IMR-90 (cell line): ENCODE results near the gene SIK3. TPM values are rescaled to one million over a fixed set of nuclear protein-coding genes. Genes with fewer than 3 reads are reported as not detected.

ENCODE experiments used
- ATAC-seq: fragments of 200-7000 bp; cut with Tn5 transposase; 2 replicates; pipeline ENCODE4 v1.9.1; 2020; ENCODE audit warnings: low read depth, mild to moderate bottlenecking, moderate library complexity
- BruUV-seq: library from RNA; stranded (reverse); fragments of 400-500 nt; replicated peaks from 2 replicates; lab custom pipeline; 2021; lab: Mats Ljungman, UMichigan
- CTCF ChIA-PET: fragments of 300-600 bp; formaldehyde crosslinking; extraction: SDS; loops from one replicate; lab custom pipeline; 2021; ENCODE audit warnings: antibody characterized with exemption; lab: Yijun Ruan, JAX
- POLR2A ChIA-PET: fragments of 300-600 bp; sonication (Branson Sonifier 250); formaldehyde crosslinking; loops from one replicate; lab custom pipeline; 2022; ENCODE audit warnings: antibody characterized with exemption; ENCODE audit not compliant: unreplicated experiment; lab: Charles Lee
- DNase-seq: peaks from one replicate; pipeline ENCODE4 v3.0.0; 2013
- H2AFZ ChIP-seq: replicated peaks from 2 replicates; pipeline ENCODE3; 2013; ENCODE audit warnings: low read length, mild to moderate bottlenecking; ENCODE audit not compliant: poor library complexity
- H2AK5ac ChIP-seq: 2 replicates; pipeline ENCODE4 v1.6.1; 2013; ENCODE audit warnings: low read depth, low read length, inconsistent platforms
- H2AK9ac ChIP-seq: replicated peaks from 2 replicates; pipeline ENCODE3; 2013; ENCODE audit warnings: mild to moderate bottlenecking, low read depth, low read length, moderate library complexity; ENCODE audit not compliant: poor library complexity
- H2BK120ac ChIP-seq: 2 replicates; pipeline ENCODE4 v1.6.1; 2013; ENCODE audit warnings: low read depth, low read length, inconsistent platforms
- H2BK15ac ChIP-seq: 3 replicates; pipeline ENCODE4 v1.6.1; 2013; ENCODE audit warnings: low read depth, low read length, inconsistent platforms
- H2BK20ac ChIP-seq: 2 replicates; pipeline ENCODE4 v1.6.1; 2013; ENCODE audit warnings: low read depth, mild to moderate bottlenecking, inconsistent platforms, low read length, moderate library complexity
- H2BK5ac ChIP-seq: 2 replicates; pipeline ENCODE4 v1.6.1; 2013; ENCODE audit warnings: mild to moderate bottlenecking, low read depth, low read length, inconsistent platforms; ENCODE audit not compliant: poor library complexity, severe bottlenecking
- H3K14ac ChIP-seq: replicated peaks from 2 replicates; pipeline ENCODE4 v1.6.1; 2013; ENCODE audit warnings: low read depth, low read length, inconsistent platforms
- H3K18ac ChIP-seq: 2 replicates; pipeline ENCODE4 v1.6.1; 2013; ENCODE audit warnings: low read depth, low read length, control low read depth
- H3K23ac ChIP-seq: 2 replicates; pipeline ENCODE4 v1.6.1; 2013; ENCODE audit warnings: low read depth, low read length, inconsistent platforms
- H3K27ac ChIP-seq: 2 replicates; pipeline ENCODE4 v1.5.1; 2013; ENCODE audit warnings: mild to moderate bottlenecking, control low read depth, low read length; ENCODE audit not compliant: insufficient read depth
- H3K27me3 ChIP-seq: 2 replicates; pipeline ENCODE4 v1.6.1; 2013; ENCODE audit warnings: low read length; ENCODE audit not compliant: control insufficient read depth, insufficient read depth
- H3K36me3 ChIP-seq: 2 replicates; pipeline ENCODE4 v1.6.1; 2013; ENCODE audit warnings: low read length, mixed read lengths; ENCODE audit not compliant: control insufficient read depth, insufficient read depth
- H3K4ac ChIP-seq: 2 replicates; pipeline ENCODE4 v1.6.1; 2013; ENCODE audit warnings: low read depth, low read length, inconsistent platforms
- H3K4me1 ChIP-seq: 2 replicates; pipeline ENCODE4 v1.6.1; 2013; ENCODE audit warnings: low read length, mixed read lengths; ENCODE audit not compliant: control insufficient read depth, insufficient read depth
- H3K4me2 ChIP-seq: 2 replicates; pipeline ENCODE4 v1.6.1; 2013; ENCODE audit warnings: low read depth, mild to moderate bottlenecking, control low read depth, low read length, moderate library complexity
- H3K4me3 ChIP-seq: 2 replicates; pipeline ENCODE4 v1.5.1; 2013; ENCODE audit warnings: low read depth, mild to moderate bottlenecking, control low read depth, low read length, moderate library complexity; ENCODE audit not compliant: insufficient read depth
- H3K56ac ChIP-seq: 2 replicates; pipeline ENCODE4 v1.6.1; 2013; ENCODE audit warnings: low read length, inconsistent platforms; ENCODE audit not compliant: insufficient read depth; ENCODE audit errors: extremely low read depth
- H3K79me1 ChIP-seq, 2 experiments: 2 replicates each; pipeline ENCODE4 v1.6.1; 2013; ENCODE audit warnings: low read length in 2 of 2, inconsistent platforms in 1 of 2, low read depth in 1 of 2
- H3K9ac ChIP-seq: 2 replicates; pipeline ENCODE4 v1.6.1; 2013; ENCODE audit warnings: low read depth, low read length, control low read depth
- H3K9me1 ChIP-seq: 2 replicates; pipeline ENCODE4 v1.6.1; 2013; ENCODE audit warnings: low read length, inconsistent platforms; ENCODE audit not compliant: insufficient read depth
- H3K9me3 ChIP-seq: 2 replicates; pipeline ENCODE4 v1.6.1; 2013; ENCODE audit warnings: low read length; ENCODE audit not compliant: control insufficient read depth, insufficient read depth
- H4K20me1 ChIP-seq: 2 replicates; pipeline ENCODE4 v1.6.1; 2013; ENCODE audit warnings: low read length, inconsistent platforms; ENCODE audit not compliant: insufficient read depth
- H4K5ac ChIP-seq: 2 replicates; pipeline ENCODE4 v1.6.1; 2013; ENCODE audit warnings: mild to moderate bottlenecking, low read depth, low read length, control low read depth
- H4K8ac ChIP-seq, 2 experiments: 2 replicates each; pipeline ENCODE4 v1.6.1; 2013; ENCODE audit warnings: low read depth in 2 of 2, low read length in 2 of 2, control low read depth in 1 of 2, inconsistent platforms in 1 of 2
- H4K91ac ChIP-seq: 2 replicates; pipeline ENCODE4 v1.6.1; 2013; ENCODE audit warnings: low read depth, low read length, inconsistent platforms; ENCODE audit not compliant: insufficient read depth
- BHLHE40 ChIP-seq: fragments of 150-350 bp; IDR thresholded peaks from 2 replicates; pipeline ENCODE4 v1.6.1; 2016; ENCODE audit warnings: mild to moderate bottlenecking, low read depth, low read length
- CHD1 ChIP-seq: IDR thresholded peaks from 2 replicates; pipeline ENCODE4 v1.6.1; 2012; ENCODE audit warnings: low read depth, low read length, improper control_type of control experiment
- FOS ChIP-seq: fragments of 150-350 bp; IDR thresholded peaks from 2 replicates; pipeline ENCODE4 v1.6.1; 2016; ENCODE audit warnings: low read depth, low read length
- MAZ ChIP-seq: IDR thresholded peaks from 2 replicates; pipeline ENCODE4 v1.6.1; 2012; ENCODE audit warnings: low read depth, mild to moderate bottlenecking, low read length, improper control_type of control experiment, moderate library complexity, borderline replicate concordance
- MXI1 ChIP-seq: IDR thresholded peaks from 2 replicates; pipeline ENCODE4 v1.6.1; 2012; ENCODE audit warnings: low read depth, mild to moderate bottlenecking, low read length, moderate library complexity, borderline replicate concordance
- POLR2A ChIP-seq: IDR thresholded peaks from 2 replicates; pipeline ENCODE4 v1.6.1; 2012; ENCODE audit warnings: mild to moderate bottlenecking, low read depth, low read length
- RAD21 ChIP-seq: IDR thresholded peaks from 2 replicates; pipeline ENCODE4 v1.6.1; 2012; ENCODE audit warnings: low read length, improper control_type of control experiment
- RCOR1 ChIP-seq: IDR thresholded peaks from 2 replicates; pipeline ENCODE4 v1.6.1; 2012; ENCODE audit warnings: mild to moderate bottlenecking, low read length, improper control_type of control experiment; ENCODE audit not compliant: insufficient replicate concordance
- RFX5 ChIP-seq: IDR thresholded peaks from 2 replicates; pipeline ENCODE4 v1.8.0; 2012; ENCODE audit warnings: low read depth, mild to moderate bottlenecking, low read length, moderate library complexity
- SMC3 ChIP-seq: fragments of 150-350 bp; IDR thresholded peaks from 2 replicates; pipeline ENCODE4 v1.6.1; 2016; ENCODE audit warnings: low read depth, mild to moderate bottlenecking, antibody characterized with exemption, low read length, moderate library complexity
- WGBS, 2 experiments: methylation state at CpG; one replicate each; pipeline versions ENCODE4 v1.1.5 to v1.1.7; 2013; ENCODE audit warnings: missing lambda C conversion rate in 2 of 2; ENCODE audit not compliant: insufficient read length in 1 of 2; ENCODE audit errors: extremely low coverage in 2 of 2; 5-methylcytosine and 5-hydroxymethylcytosine counted together
- dilution Hi-C: fragments of 300-500 bp; cut with HindIII; formaldehyde crosslinking; loops from one replicate; pipeline ENCODE4 v1.14.3; 2018; ENCODE audit warnings: low sequenced_read_pairs; ENCODE audit not compliant: unreplicated experiment
- in situ Hi-C: fragments of 300-500 bp; cut with MboI; formaldehyde crosslinking; loops from 3 replicates; pipeline ENCODE4 v1.14.3; 2019; ENCODE audit warnings: low sequenced_read_pairs, inconsistent platforms, mixed read lengths
- intact Hi-C: fragments of 100-400 bp; cut with micrococcal nuclease; formaldehyde crosslinking; loops from 2 replicates; pipeline ENCODE4 v1.10.0; 2022
- polyA plus RNA-seq, 3 experiments: library from polyadenylated mRNA; depleted of rRNA; stranded (reverse); fragments of >200 nt; gene quantifications; 2 replicates each; pipeline ENCODE4 v1.2.3, GENCODE V29; 2012; ENCODE audit warnings: low replicate concordance in 1 of 3
- total RNA-seq: library from RNA; depleted of rRNA; stranded (reverse); fragments of >200 nt; gene quantifications from 2 replicates; pipeline ENCODE4 v1.2.3, GENCODE V29; 2012
- TF ChIP-seq, protein P1 (sequence below): fragments of 150-350 bp; IDR thresholded peaks from 2 replicates; pipeline ENCODE4 v1.6.1; 2016; ENCODE audit warnings: low read depth, mild to moderate bottlenecking, low read length, moderate library complexity, borderline replicate concordance

Gene SIK3
- total and polyA plus RNA-seq, 2 of the 4 experiments (the other 2 are of a cell fraction), result 8.2 to 9.1 TPM

DNA sequence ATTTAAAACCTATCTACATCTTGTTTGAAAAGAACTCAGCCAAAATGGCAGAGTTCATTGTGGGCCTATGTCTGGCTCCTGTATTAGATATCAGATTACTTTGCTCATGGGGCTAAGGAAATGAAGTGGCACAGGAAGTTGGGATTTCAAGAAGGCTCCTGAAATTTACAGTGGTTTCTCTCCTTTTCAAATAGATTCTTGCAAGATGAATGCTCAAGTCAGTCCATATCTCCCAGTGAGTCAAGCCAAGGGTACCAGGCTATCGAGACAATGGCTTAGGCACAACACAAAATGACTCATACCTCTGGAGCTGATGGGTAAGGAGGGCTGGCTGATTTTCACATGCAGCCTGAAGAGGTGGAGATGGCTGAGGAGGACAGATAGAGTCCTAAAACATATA is 236.7 kb downstream of the SIK3 start:
- H3K27me3 ChIP-seq, result no peaks in the 10 kb centered on the region
- peaks cover 38% of the 10 kb centered on the region for H3K36me3 ChIP-seq
- H2AFZ ChIP-seq, result no peak overlapping the region
- no peak overlapping the region for H3K4ac ChIP-seq
- peak; percentile 83 for DNase-seq
- H4K5ac ChIP-seq, result no peak overlapping the region
- H3K23ac ChIP-seq, result no peak overlapping the region
- no peak overlapping the region for H3K56ac ChIP-seq
- CTCF ChIA-PET, result interaction anchor here (0.6 to 1.9 kb wide), 3 partner anchors 18 to 43 kb away, joined by 3 to 5 read pairs (median 3); no protein-coding TSS in a partner anchor
- H2BK15ac ChIP-seq, result no peak overlapping the region
- no peak overlapping the region for H4K8ac ChIP-seq
- TF ChIP-seq, protein P1, sequence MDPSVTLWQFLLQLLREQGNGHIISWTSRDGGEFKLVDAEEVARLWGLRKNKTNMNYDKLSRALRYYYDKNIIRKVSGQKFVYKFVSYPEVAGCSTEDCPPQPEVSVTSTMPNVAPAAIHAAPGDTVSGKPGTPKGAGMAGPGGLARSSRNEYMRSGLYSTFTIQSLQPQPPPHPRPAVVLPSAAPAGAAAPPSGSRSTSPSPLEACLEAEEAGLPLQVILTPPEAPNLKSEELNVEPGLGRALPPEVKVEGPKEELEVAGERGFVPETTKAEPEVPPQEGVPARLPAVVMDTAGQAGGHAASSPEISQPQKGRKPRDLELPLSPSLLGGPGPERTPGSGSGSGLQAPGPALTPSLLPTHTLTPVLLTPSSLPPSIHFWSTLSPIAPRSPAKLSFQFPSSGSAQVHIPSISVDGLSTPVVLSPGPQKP, result no peak
- no peak for TF ChIP-seq RCOR1
- no peak for TF ChIP-seq POLR2A
- TF ChIP-seq BHLHE40, result 0 out of 2 replicates have a peak, but pooled peaks have one; percentile 15
- TF ChIP-seq FOS, result peak; percentile 61; the same call in 1 of the 2 replicates
- TF ChIP-seq MXI1, result no peak
- TF ChIP-seq MAZ, result no peak
- TF ChIP-seq SMC3, result no peak
- no peak for TF ChIP-seq RAD21
- TF ChIP-seq RFX5, result no peak
- no peak for TF ChIP-seq CHD1
- no peak overlapping the region; the same call in 1 of the 2 replicates for H3K27ac ChIP-seq
- H3K79me1 ChIP-seq, result 0 out of 4 replicates have a peak, but pooled peaks cover 0 to 2% of the 10 kb centered on the region in 2 experiments
- BruUV-seq, result no TSS peak
- H4K91ac ChIP-seq, result no peak overlapping the region
- no peak overlapping the region for H2BK120ac ChIP-seq
- no peak overlapping the region for H2BK20ac ChIP-seq
- ATAC-seq, result peak; percentile 56
- in situ Hi-C loops (no loop called here), dilution Hi-C loops (no loop called here), intact Hi-C loops (no loop called here)
- no peak overlapping the region for H3K14ac ChIP-seq
- WGBS, 2 experiments, result no CpG with 5 or more reads among the region's 1 CpG
- H4K20me1 ChIP-seq, result no peaks in the 10 kb centered on the region; the same call in 1 of the 2 replicates
- no peak overlapping the region for H3K4me3 ChIP-seq
- H3K4me1 ChIP-seq, result peaks cover 19% of the 10 kb centered on the region
- no peak overlapping the region for H3K9ac ChIP-seq
- peak overlapping the region; percentile 27 for H2BK5ac ChIP-seq
- H2AK5ac ChIP-seq, result no peak overlapping the region
- no peak overlapping the region for H3K4me2 ChIP-seq
- H3K9me3 ChIP-seq, result no peaks in the 10 kb centered on the region
- POLR2A ChIA-PET, result no interaction called here
- no peak overlapping the region for H3K18ac ChIP-seq
- no peak overlapping the region for H2AK9ac ChIP-seq
- peaks cover 19% of the 10 kb centered on the region for H3K9me1 ChIP-seq
